ENCODE measurements around the gene FOXC1. TPM values are rescaled to one million over a fixed set of nuclear protein-coding genes. Genes with fewer than 3 reads are reported as not detected.
A peak's percentile ranks its signal among the peaks of the same experiment; 100 is the strongest.

FOXC1 gene
- polyA plus RNA-seq, 2 donors: 1.5 to 2.3 TPM

DNA sequence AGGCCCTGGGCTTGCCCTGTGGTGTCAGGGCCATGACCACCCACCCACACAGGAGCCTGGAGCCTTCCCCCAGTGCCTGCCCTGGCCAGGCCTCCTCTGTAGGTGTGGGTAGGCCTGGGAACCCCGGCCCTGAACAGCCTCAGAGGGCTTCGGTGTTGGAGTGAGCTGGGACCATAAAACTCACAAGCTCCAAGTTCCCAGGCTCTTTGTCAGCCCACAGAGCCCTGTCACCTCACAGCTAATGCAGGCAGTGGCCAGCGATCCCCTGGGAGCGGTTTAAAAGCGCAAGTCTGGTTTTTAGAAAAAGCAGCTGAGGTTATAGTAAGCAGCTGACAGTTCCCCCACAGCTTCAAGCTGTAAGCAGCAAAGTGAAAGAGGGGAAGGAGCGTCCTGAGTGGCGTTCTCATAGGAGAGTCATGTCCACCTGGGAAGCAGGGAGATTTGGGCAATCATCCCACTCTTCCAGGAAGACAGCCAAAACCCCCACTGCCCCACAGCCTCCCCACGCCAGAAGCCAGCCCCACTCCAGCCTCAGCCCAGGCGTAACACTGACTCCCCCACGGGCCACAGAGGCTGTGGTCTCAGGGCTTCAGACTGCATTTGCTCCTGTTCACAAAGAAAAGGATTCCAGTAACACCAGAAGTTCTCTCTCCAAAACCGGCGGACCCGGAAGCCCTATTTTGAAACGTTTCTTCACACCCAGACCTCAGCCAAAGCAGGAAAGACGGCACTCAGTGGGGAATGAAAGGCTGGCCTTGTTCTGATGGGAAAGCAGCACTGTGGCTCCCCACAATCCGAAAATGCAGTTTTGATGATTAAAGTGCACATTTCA is 34.3 kb upstream of the FOXC1 start:
- peaks cover 3 to 11% of the 10 kb centered on the region in 2 donors for H3K4me1 ChIP-seq (ENCODE audit: control insufficient read depth in 2 of 2, insufficient read depth in 2 of 2, low read length in 1 of 2)
- H3K36me3 ChIP-seq (ENCODE audit: control insufficient read depth in 2 of 2, insufficient read depth in 2 of 2, low read length in 1 of 2): no peaks in the 10 kb centered on the region
- WGBS, 2 donors: 56 to 60% methylated on average over 16 of the region's 16 CpGs
- no peaks in the 10 kb centered on the region for H3K27me3 ChIP-seq (ENCODE audit: control insufficient read depth in 1 of 2, insufficient read depth in 2 of 2, low read length in 2 of 2)
- H3K9me3 ChIP-seq (ENCODE audit: control insufficient read depth in 2 of 2, insufficient read depth in 1 of 2, low read depth in 1 of 2, low read length in 1 of 2): no peaks in the 10 kb centered on the region
- H3K27ac ChIP-seq (ENCODE audit: low read depth in 2 of 2, low read length in 1 of 2): peak overlapping the region in 1 of 2 donors; percentile 40
- no peak overlapping the region for H3K4me3 ChIP-seq (ENCODE audit: low read depth in 1 of 2, low read length in 2 of 2)

DNA sequence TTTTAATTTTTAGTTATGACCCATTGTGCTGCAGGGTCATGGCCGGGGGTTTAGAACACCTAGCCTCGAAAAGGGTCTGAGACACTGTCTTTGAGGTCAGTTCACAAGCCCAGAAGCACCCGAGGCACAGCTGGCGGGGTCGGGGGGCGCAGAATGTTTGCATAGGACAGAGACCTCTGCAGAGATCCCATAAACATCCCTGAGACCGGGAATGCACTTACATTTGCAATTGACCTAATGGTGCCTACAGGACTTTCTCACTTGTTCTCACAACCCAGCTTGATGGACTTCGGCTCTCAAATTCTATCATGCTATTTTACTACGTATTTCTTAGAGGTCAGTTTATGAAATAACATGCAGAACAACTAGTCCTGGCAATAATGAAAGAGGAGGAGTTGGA is 33.5 kb upstream of the FOXC1 start:
- WGBS, 2 donors: 79 to 83% methylated on average over 9 of the region's 9 CpGs
- H3K27ac ChIP-seq (ENCODE audit: low read depth in 2 of 2, low read length in 1 of 2): no peak overlapping the region

DNA sequence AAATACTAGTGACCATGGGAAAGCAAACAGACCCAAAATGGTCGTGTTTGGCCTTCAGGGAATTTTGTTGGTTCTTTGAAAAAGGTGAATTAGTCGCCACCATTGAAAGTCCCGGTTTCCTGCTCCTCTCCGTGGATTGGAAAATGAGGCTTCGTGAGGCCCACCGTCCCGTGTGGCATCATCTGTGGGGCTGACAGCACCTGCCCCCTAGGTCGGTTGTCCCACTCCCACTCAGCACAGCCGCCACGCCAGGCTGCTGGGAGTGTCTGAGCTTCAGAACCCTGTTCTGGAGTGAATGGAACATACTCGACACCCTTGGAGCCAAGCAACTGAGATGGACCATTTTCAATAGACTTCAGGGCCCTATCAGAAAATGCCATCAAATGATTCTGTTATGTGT is 33.0 kb upstream of the FOXC1 start:
- no peak overlapping the region for H3K4me3 ChIP-seq (ENCODE audit: low read depth in 1 of 2, low read length in 2 of 2)
- H3K9me3 ChIP-seq (ENCODE audit: control insufficient read depth in 2 of 2, insufficient read depth in 1 of 2, low read depth in 1 of 2, low read length in 1 of 2): no peaks in the 10 kb centered on the region
- H3K27me3 ChIP-seq (ENCODE audit: control insufficient read depth in 1 of 2, insufficient read depth in 2 of 2, low read length in 2 of 2): no peaks in the 10 kb centered on the region
- no peaks in the 10 kb centered on the region for H3K36me3 ChIP-seq (ENCODE audit: control insufficient read depth in 2 of 2, insufficient read depth in 2 of 2, low read length in 1 of 2)
- peaks cover 3 to 14% of the 10 kb centered on the region in 2 donors for H3K4me1 ChIP-seq (ENCODE audit: control insufficient read depth in 2 of 2, insufficient read depth in 2 of 2, low read length in 1 of 2)
- no peak overlapping the region for H3K27ac ChIP-seq (ENCODE audit: low read depth in 2 of 2, low read length in 1 of 2)
- 93 to 94% methylated on average over 11 of the region's 11 CpGs for WGBS, 2 donors

More for the DNA sequence above, 33.5 kb upstream of the FOXC1 start:
- no peaks in the 10 kb centered on the region for H3K27me3 ChIP-seq (ENCODE audit: control insufficient read depth in 1 of 2, insufficient read depth in 2 of 2, low read length in 2 of 2)
- peaks cover 3 to 14% of the 10 kb centered on the region in 2 donors for H3K4me1 ChIP-seq (ENCODE audit: control insufficient read depth in 2 of 2, insufficient read depth in 2 of 2, low read length in 1 of 2)
- H3K4me3 ChIP-seq (ENCODE audit: low read depth in 1 of 2, low read length in 2 of 2): no peak overlapping the region
- H3K36me3 ChIP-seq (ENCODE audit: control insufficient read depth in 2 of 2, insufficient read depth in 2 of 2, low read length in 1 of 2): no peaks in the 10 kb centered on the region
- no peaks in the 10 kb centered on the region for H3K9me3 ChIP-seq (ENCODE audit: control insufficient read depth in 2 of 2, insufficient read depth in 1 of 2, low read depth in 1 of 2, low read length in 1 of 2)

DNA sequence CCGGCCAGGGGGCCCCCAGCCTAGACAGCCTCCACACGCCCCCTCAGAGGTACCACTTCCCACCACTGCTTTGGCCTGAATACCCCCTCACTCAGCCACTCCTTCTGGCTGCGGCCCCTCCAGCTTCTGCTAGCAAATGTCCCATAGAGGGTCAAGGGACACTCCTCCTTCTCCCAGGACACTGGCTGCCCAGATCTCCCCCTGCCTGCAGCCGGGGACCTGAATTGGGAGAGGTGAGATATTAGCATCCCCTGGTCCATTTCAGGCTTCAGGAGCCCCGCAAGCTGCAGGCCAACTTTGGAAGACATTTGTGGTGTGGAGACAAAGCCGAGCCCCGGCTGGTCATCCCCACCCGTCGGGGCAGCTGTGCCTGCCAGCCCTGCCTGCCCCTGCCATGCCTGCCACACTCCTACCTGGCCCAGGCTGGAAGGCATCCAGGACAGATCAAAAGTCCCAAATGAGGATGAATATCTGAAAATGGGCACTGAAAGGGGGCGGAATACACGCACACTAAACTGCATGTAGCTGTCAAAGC is 32.5 kb upstream of the FOXC1 start:
- 90 to 93% methylated on average over 11 of the region's 11 CpGs for whole genome bisulfite sequencing, 2 donors
- Histone ChIP-seq H3K9me3 (ENCODE audit: control insufficient read depth in 2 of 2, insufficient read depth in 1 of 2, low read depth in 1 of 2, low read length in 1 of 2) (no peaks in the 10 kb centered on the region), H3K27me3 (ENCODE audit: control insufficient read depth in 1 of 2, insufficient read depth in 2 of 2, low read length in 2 of 2) (no peaks in the 10 kb centered on the region), H3K4me1 (ENCODE audit: control insufficient read depth in 2 of 2, insufficient read depth in 2 of 2, low read length in 1 of 2) (peaks cover 3 to 14% of the 10 kb centered on the region in 2 donors), H3K36me3 (ENCODE audit: control insufficient read depth in 2 of 2, insufficient read depth in 2 of 2, low read length in 1 of 2) (no peaks in the 10 kb centered on the region), H3K27ac (ENCODE audit: low read depth in 2 of 2, low read length in 1 of 2) (no peak overlapping the region), H3K4me3 (ENCODE audit: low read depth in 1 of 2, low read length in 2 of 2) (no peak overlapping the region)

DNA sequence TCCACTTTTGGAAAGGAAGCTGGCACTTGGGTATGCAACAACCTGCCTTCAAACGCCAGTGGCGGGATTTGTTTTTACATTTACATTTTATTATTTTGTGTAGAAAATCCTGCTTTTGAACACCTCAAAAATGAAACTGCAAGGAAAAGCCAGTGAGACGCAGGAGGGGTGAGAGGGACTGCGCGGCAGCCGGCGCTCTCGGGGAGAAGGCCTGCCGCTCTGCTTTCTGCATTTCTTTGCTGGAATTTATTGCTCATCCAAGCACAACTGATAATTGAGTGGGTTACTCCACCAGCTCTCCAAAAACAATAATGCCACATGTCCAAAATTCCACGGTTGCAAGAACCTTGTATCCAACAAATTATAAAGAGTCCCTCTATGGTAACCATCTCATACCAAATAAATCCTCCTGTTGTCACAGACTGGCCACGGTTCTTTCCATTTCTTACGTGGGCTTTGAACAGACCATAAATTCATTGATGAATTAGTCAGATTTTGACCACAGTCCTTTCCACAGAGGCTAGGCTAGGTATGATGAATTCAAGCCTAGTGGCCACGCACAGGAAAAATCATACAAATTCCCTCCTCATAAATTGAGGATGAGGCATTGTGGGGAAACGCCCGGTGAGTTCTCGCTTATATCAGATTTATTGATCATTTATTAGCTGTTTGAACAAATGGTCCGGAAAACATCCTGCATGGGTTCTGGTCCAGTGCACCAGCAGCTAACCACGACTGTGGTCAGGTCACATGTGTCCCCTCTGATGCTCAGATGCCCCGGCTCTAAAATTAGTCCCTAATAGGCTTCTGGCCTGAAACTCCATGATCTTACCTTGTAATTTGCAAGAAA is 31.6 kb upstream of the FOXC1 start:
- Histone ChIP-seq H3K27ac (ENCODE audit: low read depth in 2 of 2, low read length in 1 of 2) (no peak overlapping the region), H3K36me3 (ENCODE audit: control insufficient read depth in 2 of 2, insufficient read depth in 2 of 2, low read length in 1 of 2) (no peaks in the 10 kb centered on the region), H3K4me3 (ENCODE audit: low read depth in 1 of 2, low read length in 2 of 2) (no peak overlapping the region), H3K9me3 (ENCODE audit: control insufficient read depth in 2 of 2, insufficient read depth in 1 of 2, low read depth in 1 of 2, low read length in 1 of 2) (no peaks in the 10 kb centered on the region), H3K27me3 (ENCODE audit: control insufficient read depth in 1 of 2, insufficient read depth in 2 of 2, low read length in 2 of 2) (no peaks in the 10 kb centered on the region), H3K4me1 (ENCODE audit: control insufficient read depth in 2 of 2, insufficient read depth in 2 of 2, low read length in 1 of 2) (peaks cover 3 to 14% of the 10 kb centered on the region in 2 donors)
- WGBS, 2 donors: 88 to 90% methylated on average over 19 of the region's 19 CpGs

DNA sequence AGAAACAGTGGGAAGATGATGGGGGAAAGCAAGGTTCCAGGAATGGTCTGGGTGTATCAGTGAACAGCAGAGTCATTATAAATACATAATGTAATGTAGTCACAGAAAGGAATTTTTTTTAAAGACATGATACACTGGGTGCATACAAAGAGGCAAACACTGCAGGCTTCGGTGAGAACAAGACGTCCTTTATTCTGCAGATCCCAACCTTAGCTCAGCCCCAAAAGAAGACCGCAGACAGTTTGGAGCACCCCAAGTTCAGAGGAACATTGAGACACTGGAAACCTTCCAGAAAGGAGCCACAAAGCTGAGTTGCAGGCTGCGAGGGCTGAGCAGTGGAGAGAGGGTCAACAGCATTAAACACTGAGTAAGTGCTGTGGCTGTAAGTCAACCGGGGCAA is 30.6 kb upstream of the FOXC1 start:
- peaks cover under 1 to 12% of the 10 kb centered on the region in 2 donors for H3K4me1 ChIP-seq (ENCODE audit: control insufficient read depth in 2 of 2, insufficient read depth in 2 of 2, low read length in 1 of 2)
- H3K36me3 ChIP-seq (ENCODE audit: control insufficient read depth in 2 of 2, insufficient read depth in 2 of 2, low read length in 1 of 2): no peaks in the 10 kb centered on the region
- H3K9me3 ChIP-seq (ENCODE audit: control insufficient read depth in 2 of 2, insufficient read depth in 1 of 2, low read depth in 1 of 2, low read length in 1 of 2): no peaks in the 10 kb centered on the region
- no peak overlapping the region for H3K4me3 ChIP-seq (ENCODE audit: low read depth in 1 of 2, low read length in 2 of 2)
- H3K27me3 ChIP-seq (ENCODE audit: control insufficient read depth in 1 of 2, insufficient read depth in 2 of 2, low read length in 2 of 2): no peaks in the 10 kb centered on the region
- H3K27ac ChIP-seq (ENCODE audit: low read depth in 2 of 2, low read length in 1 of 2): no peak overlapping the region
- WGBS, 2 donors: 84 to 88% methylated on average over 5 of the region's 5 CpGs

DNA sequence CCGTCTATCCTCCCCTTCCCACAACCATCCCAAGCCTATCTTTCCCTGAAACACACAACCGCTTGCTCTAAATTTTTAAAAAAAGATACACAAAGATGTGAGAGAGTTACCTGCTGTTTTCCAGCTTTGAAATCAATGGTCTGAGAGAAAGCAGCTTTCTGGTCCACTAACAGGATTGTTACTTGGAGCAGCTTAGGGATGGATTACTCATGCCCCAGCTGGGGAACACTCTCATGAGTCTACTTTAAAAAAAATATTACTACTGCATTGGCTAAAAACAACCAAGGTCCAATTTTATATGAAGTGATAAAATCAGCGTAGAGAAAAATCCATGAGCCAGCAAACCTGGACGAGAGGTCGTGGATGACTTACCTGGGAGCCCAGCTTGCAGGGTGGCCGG is 29.6 kb upstream of the FOXC1 start:
- Histone ChIP-seq H3K36me3 (ENCODE audit: control insufficient read depth in 2 of 2, insufficient read depth in 2 of 2, low read length in 1 of 2) (no peaks in the 10 kb centered on the region), H3K27ac (ENCODE audit: low read depth in 2 of 2, low read length in 1 of 2) (no peak overlapping the region), H3K4me1 (ENCODE audit: control insufficient read depth in 2 of 2, insufficient read depth in 2 of 2, low read length in 1 of 2) (peaks cover 0 to 6% of the 10 kb centered on the region in 2 donors), H3K4me3 (ENCODE audit: low read depth in 1 of 2, low read length in 2 of 2) (no peak overlapping the region), H3K27me3 (ENCODE audit: control insufficient read depth in 1 of 2, insufficient read depth in 2 of 2, low read length in 2 of 2) (no peaks in the 10 kb centered on the region), H3K9me3 (ENCODE audit: control insufficient read depth in 2 of 2, insufficient read depth in 1 of 2, low read depth in 1 of 2, low read length in 1 of 2) (no peaks in the 10 kb centered on the region)
- 90 to 92% methylated on average over 6 of the region's 6 CpGs for WGBS, 2 donors

DNA sequence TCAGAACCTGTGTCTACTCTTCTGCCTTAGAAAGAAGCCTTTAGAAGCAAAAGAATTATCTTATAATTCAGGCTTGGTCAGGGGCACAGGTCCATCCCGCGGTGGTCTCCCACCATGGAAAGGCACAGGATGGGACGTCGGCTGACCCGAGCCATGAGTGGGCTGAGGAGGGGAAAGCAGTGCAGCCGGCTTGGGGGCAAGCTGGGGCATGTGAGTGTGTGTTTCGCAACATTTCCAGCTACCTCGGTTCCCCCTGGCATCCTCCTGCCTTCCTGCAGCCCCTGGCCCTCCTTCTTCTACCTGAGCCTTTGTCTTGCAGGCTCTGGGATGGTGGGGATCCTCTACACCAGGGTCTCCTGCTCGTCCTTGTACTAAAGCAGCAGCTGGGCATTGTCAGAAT is 29.1 kb upstream of the FOXC1 start:
- peaks cover 0 to 4% of the 10 kb centered on the region in 2 donors for H3K4me1 ChIP-seq (ENCODE audit: control insufficient read depth in 2 of 2, insufficient read depth in 2 of 2, low read length in 1 of 2)
- H3K4me3 ChIP-seq (ENCODE audit: low read depth in 1 of 2, low read length in 2 of 2): no peak overlapping the region
- 75 to 76% methylated on average over 9 of the region's 9 CpGs for WGBS, 2 donors
- H3K27me3 ChIP-seq (ENCODE audit: control insufficient read depth in 1 of 2, insufficient read depth in 2 of 2, low read length in 2 of 2): no peaks in the 10 kb centered on the region
- H3K27ac ChIP-seq (ENCODE audit: low read depth in 2 of 2, low read length in 1 of 2): no peak overlapping the region
- H3K9me3 ChIP-seq (ENCODE audit: control insufficient read depth in 2 of 2, insufficient read depth in 1 of 2, low read depth in 1 of 2, low read length in 1 of 2): no peaks in the 10 kb centered on the region
- H3K36me3 ChIP-seq (ENCODE audit: control insufficient read depth in 2 of 2, insufficient read depth in 2 of 2, low read length in 1 of 2): no peaks in the 10 kb centered on the region

DNA sequence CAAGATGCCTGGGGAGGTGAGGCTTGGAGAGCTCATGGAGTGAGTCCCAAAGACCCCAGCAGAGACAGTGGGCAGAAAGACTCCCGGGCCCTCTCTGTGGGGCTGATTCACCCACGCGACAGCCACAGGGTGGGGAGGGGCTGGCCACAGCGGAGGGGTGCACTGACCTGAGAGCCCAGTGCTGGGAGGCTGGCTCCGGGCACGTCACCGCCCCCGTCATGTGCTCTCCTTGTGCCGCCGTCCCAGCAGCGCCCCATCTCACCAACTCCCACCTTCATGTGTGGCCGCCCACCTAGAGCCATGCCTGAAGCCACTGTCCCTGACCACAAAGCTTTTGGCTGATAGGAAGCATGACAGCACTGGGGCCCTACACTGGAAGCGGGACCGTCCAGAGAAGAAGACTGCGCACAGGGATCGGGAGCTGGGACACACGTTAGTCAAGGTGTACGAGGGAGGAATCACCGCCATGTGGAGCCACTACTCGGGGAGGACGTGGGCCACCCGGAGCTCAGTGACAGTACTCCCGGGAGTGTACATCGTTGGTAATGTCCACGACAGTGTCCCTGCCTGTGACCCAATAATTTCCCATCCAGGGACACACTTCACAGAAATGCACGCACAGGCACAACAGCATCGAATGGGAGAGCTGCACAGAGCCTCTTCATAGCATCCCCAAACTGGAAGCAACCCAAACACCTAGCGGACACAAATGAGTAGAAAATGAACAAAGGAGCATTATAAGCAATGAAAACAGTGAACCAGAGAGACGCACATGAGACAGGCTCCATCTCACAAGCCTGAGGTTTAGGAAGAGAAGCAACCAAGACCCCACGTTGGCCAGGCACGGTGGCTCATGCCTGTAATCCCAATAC is 28.4 kb upstream of the FOXC1 start:
- peaks cover 0 to 4% of the 10 kb centered on the region in 2 donors for H3K4me1 ChIP-seq (ENCODE audit: control insufficient read depth in 2 of 2, insufficient read depth in 2 of 2, low read length in 1 of 2)
- H3K27ac ChIP-seq (ENCODE audit: low read depth in 2 of 2, low read length in 1 of 2): no peak overlapping the region
- H3K27me3 ChIP-seq (ENCODE audit: control insufficient read depth in 1 of 2, insufficient read depth in 2 of 2, low read length in 2 of 2): no peaks in the 10 kb centered on the region
- H3K36me3 ChIP-seq (ENCODE audit: control insufficient read depth in 2 of 2, insufficient read depth in 2 of 2, low read length in 1 of 2): no peaks in the 10 kb centered on the region
- no peak overlapping the region for H3K4me3 ChIP-seq (ENCODE audit: low read depth in 1 of 2, low read length in 2 of 2)
- 93% methylated on average over 31 of the region's 31 CpGs for WGBS, 2 donors
- H3K9me3 ChIP-seq (ENCODE audit: control insufficient read depth in 2 of 2, insufficient read depth in 1 of 2, low read depth in 1 of 2, low read length in 1 of 2): no peaks in the 10 kb centered on the region

All from esophagus (tissue), 2 donors.